Lower lobe of right lung (tissue), 2 donors: ENCODE data around the gene NME9. TPM values are rescaled to one million over a fixed set of nuclear protein-coding genes. Genes with fewer than 3 reads are reported as not detected.

Experiments used
- ATAC-seq, 2 donors: fragments of 200-7000 bp; cut with Tn5 transposase; one replicate each; pipeline ENCODE4 v1.9.1; 2020 to 2022; ENCODE audit warnings: mild to moderate bottlenecking in 2 of 2, moderate library complexity in 2 of 2
- DNase-seq: peaks from one replicate; pipeline ENCODE4 v3.0.0-alpha.2; 2020
- H3K27ac ChIP-seq: fragments of 200-600 bp; one replicate; pipeline ENCODE4 v1.8.0; 2022
- H3K27me3 ChIP-seq: fragments of 200-600 bp; one replicate; pipeline ENCODE4 v1.8.0; 2022; ENCODE audit warnings: low read depth
- H3K36me3 ChIP-seq: fragments of 200-600 bp; one replicate; pipeline ENCODE4 v1.8.0; 2022; ENCODE audit warnings: mild to moderate bottlenecking
- H3K4me1 ChIP-seq: fragments of 200-600 bp; one replicate; pipeline ENCODE4 v1.8.0; 2022
- H3K4me3 ChIP-seq: fragments of 200-600 bp; one replicate; pipeline ENCODE4 v1.8.0; 2022; ENCODE audit warnings: mild to moderate bottlenecking
- H3K9me3 ChIP-seq: fragments of 200-600 bp; one replicate; pipeline ENCODE4 v1.8.0; 2022
- intact Hi-C: fragments of 100-400 bp; cut with DNase I; formaldehyde crosslinking; loops from one replicate; pipeline ENCODE4 v1.11.0; 2022
- total RNA-seq: library from RNA; stranded (reverse); fragmentation: NEBNext Ultra II Directional; extraction: Animal tissue kit (Norgen Biotek cat#: 25700); gene quantifications from one replicate; pipeline ENCODE4 v1.2.1, GENCODE V29; 2021
- TF ChIP-seq, protein P1 (sequence below): fragments of 200-600 bp; IDR thresholded peaks from one replicate; pipeline ENCODE4 v1.8.0; 2022; ENCODE audit warnings: antibody characterized with exemption, mild to moderate bottlenecking
- donor health status: DM: no; HTN: yes; CAD: no; lungs with severe emphysema.

Gene NME9
- total RNA-seq, 1 donor from 2014 or later, result 3.5 TPM

DNA sequence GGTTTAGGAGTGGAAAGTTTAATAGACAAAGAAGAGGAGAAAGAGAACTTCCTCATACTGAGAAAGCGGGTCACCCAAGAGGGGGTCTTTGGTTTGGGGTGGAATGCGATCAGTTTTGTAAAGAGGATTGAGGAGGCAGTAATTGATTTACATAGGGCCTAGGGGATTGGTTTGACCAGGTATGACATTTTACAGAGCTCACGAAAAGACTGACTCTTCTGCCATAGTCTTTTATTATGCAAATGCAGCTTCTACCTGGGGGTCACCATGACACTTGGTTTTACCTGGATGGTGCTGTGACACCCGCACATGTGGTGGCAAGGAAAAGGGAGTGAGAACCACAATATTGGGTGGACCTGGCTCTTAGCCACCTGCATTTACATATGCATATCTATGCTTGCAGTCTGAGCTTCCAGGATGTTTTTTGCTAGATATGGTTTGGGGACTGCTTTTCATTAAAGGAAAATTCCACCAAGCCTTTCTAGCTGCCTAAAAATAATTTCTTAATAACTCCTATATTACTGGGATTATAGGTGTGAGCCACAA, 6.9 kb upstream of the NME9 start:
- DNase-seq, result no peak
- TF ChIP-seq, protein P1, sequence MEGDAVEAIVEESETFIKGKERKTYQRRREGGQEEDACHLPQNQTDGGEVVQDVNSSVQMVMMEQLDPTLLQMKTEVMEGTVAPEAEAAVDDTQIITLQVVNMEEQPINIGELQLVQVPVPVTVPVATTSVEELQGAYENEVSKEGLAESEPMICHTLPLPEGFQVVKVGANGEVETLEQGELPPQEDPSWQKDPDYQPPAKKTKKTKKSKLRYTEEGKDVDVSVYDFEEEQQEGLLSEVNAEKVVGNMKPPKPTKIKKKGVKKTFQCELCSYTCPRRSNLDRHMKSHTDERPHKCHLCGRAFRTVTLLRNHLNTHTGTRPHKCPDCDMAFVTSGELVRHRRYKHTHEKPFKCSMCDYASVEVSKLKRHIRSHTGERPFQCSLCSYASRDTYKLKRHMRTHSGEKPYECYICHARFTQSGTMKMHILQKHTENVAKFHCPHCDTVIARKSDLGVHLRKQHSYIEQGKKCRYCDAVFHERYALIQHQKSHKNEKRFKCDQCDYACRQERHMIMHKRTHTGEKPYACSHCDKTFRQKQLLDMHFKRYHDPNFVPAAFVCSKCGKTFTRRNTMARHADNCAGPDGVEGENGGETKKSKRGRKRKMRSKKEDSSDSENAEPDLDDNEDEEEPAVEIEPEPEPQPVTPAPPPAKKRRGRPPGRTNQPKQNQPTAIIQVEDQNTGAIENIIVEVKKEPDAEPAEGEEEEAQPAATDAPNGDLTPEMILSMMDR, result no peak
- Histone ChIP-seq H3K4me3 (no peak overlapping the region), H3K4me1 (no peaks in the 10 kb centered on the region), H3K27me3 (no peaks in the 10 kb centered on the region), H3K27ac (no peak overlapping the region), H3K36me3 (no peaks in the 10 kb centered on the region), H3K9me3 (no peaks in the 10 kb centered on the region)
- no peak for ATAC-seq
- intact Hi-C loops, result no loop called here

DNA sequence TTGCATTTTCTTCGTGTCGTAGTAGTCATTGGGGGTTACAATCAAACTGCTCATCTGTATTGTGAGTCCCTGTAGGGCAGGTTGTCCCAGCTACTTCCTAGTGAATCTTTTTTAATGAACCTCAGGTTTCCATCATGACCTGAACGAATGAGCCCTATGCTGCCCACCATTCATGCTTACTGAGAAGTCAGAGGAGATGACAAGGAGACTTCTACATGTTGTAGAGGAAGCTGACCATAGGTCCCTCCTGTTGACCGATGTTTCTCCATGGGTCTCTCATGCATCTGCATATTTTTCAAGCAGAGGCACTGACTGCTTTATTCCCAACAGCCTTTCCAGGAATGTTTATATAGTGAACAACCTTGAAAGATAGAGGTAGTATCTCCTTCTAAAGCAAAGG, 5.0 kb upstream of the NME9 start:
- H3K27ac ChIP-seq, result no peak overlapping the region
- H3K36me3 ChIP-seq, result no peaks in the 10 kb centered on the region
- ATAC-seq (no peak), DNase-seq (no peak)
- no peaks in the 10 kb centered on the region for H3K27me3 ChIP-seq
- intact Hi-C loops, result no loop called here
- no peak overlapping the region for H3K4me3 ChIP-seq
- H3K9me3 ChIP-seq, result no peaks in the 10 kb centered on the region
- H3K4me1 ChIP-seq, result no peaks in the 10 kb centered on the region
- TF ChIP-seq, protein P1, result no peak

DNA sequence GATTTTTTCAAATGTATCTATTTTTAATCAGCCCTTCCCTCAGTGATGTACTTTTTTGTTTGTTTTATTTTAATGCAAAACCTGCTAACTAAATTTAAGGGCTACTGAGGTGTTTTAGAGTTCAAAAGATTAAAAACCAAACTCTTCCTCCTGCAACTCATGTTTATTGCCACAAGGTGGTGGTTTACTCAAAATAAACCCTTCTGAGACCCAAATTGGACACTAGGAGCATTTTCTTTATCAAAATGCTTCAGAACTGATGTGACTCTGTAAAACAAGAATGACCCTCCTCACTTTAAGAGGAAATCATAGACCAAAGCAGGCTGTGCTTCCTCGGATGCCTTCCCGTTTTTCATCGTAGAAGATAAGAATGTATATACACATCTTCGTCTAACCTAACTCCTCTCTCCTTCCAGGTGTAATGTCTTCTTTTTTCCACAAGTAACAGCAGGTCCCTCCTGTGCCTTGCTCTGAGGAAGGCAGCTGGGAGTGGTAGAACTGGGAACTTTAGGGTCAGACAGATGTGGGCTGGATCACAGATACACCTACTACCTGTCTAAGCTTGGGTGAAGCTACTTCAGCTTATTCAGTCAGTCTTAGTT, 2.9 kb upstream of the NME9 start:
- intact Hi-C loops, result no loop called here
- H3K27me3 ChIP-seq, result no peaks in the 10 kb centered on the region
- no peak overlapping the region for H3K27ac ChIP-seq

DNA sequence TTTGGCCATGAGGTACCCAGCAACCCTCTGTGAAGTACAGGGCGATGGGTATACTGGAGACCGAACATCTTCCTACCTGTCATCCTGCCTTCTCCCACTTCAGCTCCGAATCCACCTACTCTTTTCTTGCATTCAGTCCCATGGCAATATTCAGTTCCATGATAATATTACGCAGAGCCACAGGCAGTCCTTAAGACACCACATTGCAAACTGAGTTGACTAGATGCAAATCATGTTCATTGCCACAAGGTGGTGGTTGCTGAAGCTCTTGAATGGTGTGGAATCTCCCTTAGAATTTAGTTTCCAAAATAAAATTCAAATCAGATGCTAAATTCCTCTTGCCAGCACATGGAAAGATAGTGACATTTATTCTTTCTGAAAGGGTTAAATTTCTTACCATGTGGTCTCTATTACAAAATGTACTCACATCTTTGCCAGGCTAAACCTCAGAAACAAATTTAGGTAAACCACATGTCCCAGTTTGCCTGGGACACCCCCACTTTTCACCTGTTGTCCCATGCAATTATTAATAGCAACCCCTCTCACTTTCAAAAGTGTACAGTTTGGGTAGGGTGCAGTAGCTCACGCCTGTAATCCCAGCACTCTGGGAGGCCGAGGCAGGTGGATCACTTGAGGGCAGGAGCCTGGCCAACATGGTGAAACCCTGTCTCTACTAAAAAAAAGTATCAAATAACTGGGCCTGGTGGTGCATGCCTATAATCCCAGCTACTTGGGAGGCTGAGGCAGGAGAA, 1.7 kb upstream of the NME9 start:
- Histone ChIP-seq H3K4me1 (peaks cover 9% of the 10 kb centered on the region), H3K27ac (no peak overlapping the region), H3K36me3 (no peaks in the 10 kb centered on the region), H3K4me3 (no peak overlapping the region), H3K9me3 (no peaks in the 10 kb centered on the region), H3K27me3 (no peaks in the 10 kb centered on the region)
- no peak for ATAC-seq
- intact Hi-C loops, result no loop called here
- TF ChIP-seq, protein P1, result no peak
- no peak for DNase-seq

More for the DNA sequence above, 2.9 kb upstream of the NME9 start:
- H3K9me3 ChIP-seq, result no peaks in the 10 kb centered on the region
- TF ChIP-seq, protein P1, result peak; percentile 57
- peaks cover 9% of the 10 kb centered on the region for H3K4me1 ChIP-seq
- DNase-seq, result no peak
- no peaks in the 10 kb centered on the region for H3K36me3 ChIP-seq
- no peak overlapping the region for H3K4me3 ChIP-seq
- ATAC-seq, result no peak

DNA sequence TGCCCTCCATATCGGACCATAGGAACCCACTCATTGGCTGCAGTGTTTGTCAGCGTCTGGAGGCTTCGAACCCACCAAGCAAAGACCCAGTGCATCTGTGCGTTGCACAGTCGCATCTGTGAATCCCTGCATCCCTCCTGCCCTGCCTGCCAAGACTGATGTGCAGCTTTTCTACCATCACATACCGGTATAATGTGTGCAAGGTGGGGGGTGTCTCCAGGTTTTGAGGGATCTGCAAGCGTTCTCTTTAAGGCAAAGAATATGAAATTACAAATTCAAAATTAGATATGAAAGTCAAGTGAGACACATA, 288 bp upstream of the NME9 start:
- DNase-seq (no peak), ATAC-seq (no peak)
- intact Hi-C loops, result no loop called here
- Histone ChIP-seq H3K4me3 (peak overlapping the region; percentile 66), H3K4me1 (peaks cover 9% of the 10 kb centered on the region), H3K36me3 (no peaks in the 10 kb centered on the region), H3K9me3 (no peaks in the 10 kb centered on the region), H3K27me3 (no peaks in the 10 kb centered on the region), H3K27ac (no peak overlapping the region)
- TF ChIP-seq, protein P1, result no peak
